NCI-H2107 treated with DMSO at 0.1 percent for 48 hours (cell line): ENCODE results near the gene RALGAPA2.

Experiments used
- DNase-seq: peaks from one replicate; lab custom pipeline; 2025; ENCODE audit not compliant: unreplicated experiment; lab: John Stamatoyannopoulos, UW

Gene RALGAPA2

DNA sequence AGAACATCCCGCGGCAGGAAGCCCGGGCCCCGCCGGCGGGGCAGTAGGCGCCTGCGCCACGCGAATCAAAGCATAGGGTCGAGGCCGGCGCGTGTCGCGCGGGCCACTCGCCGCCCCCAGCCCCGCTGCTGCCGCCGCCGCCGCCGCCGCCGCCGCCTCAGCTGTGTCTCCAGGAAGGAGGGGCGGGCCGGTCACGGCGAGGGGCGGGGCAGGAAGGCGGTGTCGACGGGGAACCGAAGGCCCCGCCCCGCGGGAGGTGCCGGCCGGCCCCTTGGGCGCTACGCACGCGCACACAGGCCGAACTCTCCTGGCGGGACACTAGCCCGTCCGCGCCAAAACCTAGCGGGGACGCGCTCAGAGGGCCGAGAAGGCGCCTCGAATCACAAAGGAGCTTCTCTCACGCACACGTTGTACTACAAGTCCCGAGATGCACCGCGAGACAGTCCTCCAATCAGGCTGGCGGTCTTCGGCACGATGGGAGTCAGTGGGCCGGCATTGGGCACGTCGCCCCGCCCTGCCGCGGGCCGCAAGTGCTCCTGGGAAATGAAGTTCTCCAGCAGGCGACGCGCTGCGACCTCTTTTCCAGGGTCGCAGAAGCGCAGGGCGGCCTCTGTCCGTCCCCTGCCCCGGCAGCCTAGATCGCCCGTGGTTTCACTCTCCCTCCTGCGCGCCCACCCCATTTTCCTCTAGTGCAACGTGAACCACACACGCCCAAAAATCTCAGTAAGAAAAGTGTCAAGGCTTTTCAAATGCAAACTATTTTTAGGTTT is at the start of gene RALGAPA2:
TSS of gene RALGAPA2 (minus strand) at position 171 of the 770 bp plus-strand sequence. CDS start at position 7, 164 bp downstream.
- DNase-seq = peak; percentile 74

DNA sequence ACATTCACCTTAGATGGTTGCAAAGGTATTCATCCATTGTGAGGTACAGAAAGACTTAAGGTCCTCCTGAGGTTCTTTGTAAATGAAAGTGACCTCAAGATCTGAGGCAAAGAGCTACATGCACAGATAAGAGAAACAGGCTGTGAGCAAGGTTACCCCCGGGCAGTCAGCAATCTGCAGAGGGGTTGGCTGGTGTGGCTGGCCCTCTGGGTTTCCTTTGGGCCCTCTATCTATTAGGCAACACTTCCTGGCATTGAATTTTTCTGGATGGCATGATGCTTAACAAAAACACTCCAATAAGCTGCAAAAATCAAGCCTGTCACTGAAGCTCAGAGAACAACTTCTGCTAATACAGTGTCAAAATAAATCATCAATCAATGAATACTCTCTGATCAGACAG is 48.9 kb upstream of the RALGAPA2 start:
- no peak for DNase-seq

DNA sequence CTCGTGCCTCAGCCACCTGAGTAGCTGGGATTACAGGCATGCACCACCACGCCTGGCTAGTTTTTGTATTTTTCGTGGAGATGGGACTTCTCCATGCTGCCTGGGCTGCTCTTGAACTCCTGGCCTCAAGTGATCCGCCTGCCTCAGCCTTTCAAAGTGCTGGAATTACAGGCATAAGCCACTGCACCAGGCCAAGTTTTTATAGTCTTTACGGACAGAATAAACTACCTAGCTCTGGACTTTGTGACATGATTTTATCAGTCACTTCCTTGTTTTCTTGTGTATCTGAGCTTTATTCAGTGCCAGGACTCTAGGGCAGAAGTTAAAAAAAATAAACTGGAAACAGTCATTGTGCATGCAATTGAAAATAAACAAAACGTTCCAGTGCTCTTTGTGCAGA is 46.7 kb upstream of the RALGAPA2 start:
- no peak for DNase-seq

DNA sequence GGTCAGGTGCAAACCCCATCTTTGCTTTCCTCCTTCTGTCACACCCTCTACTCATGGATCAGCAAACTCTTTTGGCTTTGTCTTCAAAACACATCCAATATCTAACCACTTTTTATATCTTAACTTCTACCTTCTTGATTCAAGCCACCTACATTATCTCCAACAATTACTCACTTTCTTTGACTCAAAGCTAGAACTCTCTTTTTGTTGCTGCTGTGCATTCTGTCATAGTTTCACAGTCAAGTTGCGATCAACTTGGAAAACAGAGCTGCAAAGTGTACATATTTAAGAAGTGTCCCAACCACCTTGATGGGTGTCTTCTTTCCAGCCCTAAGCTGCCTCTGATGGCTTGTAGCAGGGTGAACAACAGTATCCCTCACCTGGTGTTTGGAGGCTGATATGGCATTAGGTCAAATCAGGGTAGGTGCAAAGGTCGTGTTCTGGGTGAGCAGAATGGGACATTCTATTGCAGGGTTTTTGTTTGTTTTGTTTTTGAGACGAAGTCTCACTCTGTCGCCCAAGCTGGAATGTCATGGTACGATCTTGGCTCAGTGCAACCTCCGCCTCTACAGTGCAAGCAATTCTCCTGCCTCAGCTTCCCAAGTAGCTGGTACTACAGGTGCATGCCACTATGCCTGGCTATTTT is 43.4 kb upstream of the RALGAPA2 start:
- DNase-seq = no peak

DNA sequence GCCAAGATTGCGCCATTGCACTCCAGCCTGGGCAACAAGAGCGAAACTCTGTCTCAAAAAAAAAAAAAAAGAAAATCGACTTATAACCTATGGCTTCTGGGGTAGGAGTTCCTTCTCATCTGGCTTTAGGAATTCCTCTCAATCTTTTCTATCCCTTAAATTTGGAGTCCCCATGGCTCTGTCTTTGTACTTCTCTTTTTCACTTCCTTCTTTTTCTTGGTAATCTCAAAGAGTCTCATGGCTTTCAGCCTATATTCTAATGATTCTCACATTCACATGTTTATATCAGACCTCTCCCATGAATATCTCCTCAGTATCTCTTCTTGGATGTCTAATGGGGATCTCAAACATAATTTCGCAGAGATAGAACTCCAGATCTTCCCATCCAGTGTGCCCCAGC is 42.8 kb upstream of the RALGAPA2 start:
- DNase-seq = no peak

DNA sequence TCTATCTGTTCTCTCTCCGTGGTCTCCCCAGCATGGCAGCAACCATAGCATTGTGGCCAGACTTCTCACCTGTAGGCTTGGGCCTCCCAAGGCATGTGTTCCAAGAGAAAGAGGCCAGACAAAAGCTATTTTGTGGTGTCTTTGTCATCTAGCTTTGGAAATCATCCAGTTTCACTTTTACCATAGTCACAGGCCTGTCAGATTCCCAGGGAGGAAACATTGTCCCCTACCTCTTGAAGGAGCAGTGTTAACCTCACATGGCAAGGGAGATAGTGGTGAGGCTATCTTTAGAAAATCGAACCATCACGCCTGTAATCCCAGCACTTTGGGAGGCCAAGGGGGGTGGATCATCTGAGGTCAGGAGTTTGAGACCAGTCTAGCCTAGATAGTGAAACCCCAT is 42.3 kb upstream of the RALGAPA2 start:
- no peak for DNase-seq

DNA sequence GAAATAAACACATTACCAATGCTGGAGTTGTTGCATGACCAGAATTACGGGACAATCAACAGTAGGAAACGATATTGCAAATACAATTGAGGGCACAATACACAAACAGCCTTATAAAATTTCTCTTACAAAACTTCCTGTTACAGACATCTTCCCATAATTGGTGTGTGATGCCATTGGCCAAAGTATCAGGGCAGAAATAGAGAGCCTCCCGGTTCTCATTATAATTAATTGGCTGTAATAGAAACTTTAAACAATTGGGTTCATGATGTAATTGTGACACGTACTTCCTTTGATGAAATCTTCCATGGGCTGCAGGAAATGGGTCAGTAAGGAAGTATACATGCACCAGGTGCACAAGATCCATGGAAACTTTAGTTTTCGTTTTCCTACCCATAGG is 40.3 kb upstream of the RALGAPA2 start:
- DNase-seq = no peak

DNA sequence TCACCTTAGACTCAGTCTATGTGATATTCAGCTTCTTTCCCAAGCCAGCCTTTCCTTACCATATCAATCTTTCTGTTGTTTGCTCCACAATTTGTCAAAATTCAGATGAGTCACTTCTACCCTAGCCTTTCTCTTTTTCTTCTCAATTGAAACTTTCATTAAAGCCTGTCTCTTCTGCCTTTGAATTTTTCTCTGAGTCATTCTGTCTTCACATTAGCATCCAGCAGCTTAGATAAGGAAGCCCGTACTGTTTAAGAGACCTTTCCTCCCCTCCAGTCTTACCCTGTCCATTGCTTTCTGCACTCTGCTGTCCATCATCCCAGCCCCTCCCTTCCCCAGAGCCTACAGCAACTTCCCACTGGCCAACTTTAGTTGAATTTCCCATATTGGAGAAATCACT is 34.9 kb upstream of the RALGAPA2 start:
- DNase-seq = no peak

DNA sequence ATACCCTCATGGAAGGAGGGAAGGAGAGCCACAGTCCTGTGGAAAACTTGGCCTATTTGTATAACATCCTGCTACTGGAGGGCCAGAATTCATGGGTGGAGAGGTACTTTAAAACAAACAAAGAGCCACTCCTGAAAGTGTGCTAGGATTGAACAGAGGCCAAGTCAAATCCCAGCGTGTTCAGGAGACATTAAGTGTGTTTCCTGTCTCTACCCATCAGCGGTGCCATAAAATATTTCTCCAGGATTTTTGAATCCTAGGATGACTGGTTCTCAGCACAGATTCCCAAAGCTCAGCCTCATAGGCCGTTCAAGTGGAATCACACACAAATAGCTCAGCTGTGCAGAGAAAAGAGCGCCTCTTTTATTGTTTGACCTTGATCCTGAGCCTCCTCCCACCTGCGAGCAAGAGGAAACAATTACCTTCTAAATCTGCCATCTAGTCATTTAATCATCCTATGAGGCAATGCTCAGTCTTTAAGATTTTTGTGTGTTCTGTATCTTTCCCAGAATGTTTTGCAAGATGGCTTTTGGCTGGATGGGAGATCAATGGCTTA is 31.8 kb upstream of the RALGAPA2 start:
- peak; percentile 17 for DNase-seq

DNA sequence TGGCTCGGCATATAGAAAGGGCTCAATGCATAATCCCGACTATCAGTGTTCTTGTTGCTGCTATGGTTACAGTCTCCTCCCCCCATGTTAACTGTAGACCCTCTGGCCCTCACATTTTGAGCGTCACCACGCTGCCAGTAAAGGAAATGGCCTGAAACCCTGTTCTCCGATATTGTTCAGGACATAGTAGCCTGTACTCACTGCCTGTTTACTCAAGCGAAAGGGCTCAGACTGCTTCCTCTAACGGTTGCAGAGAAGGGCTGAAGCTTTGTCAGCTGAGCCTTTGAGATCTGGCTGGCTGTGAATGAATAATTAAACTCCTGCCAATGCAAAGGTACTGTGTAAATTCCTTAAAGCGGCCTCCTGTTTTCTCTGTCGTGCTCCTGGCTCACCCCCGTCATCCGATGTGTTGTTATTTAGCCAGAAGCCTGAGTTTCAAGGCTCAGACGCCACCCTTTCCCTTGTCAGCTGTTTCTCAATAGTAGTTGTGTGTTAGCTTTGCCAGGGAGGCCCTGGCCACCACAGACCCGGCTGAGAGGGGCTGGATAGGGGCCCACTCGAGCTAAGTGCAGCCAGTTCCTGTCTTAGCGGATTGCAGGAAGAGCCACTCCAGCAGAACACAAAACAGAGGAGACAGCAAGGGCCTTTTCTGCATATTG is 31.2 kb upstream of the RALGAPA2 start:
- DNase-seq = no peak

DNA sequence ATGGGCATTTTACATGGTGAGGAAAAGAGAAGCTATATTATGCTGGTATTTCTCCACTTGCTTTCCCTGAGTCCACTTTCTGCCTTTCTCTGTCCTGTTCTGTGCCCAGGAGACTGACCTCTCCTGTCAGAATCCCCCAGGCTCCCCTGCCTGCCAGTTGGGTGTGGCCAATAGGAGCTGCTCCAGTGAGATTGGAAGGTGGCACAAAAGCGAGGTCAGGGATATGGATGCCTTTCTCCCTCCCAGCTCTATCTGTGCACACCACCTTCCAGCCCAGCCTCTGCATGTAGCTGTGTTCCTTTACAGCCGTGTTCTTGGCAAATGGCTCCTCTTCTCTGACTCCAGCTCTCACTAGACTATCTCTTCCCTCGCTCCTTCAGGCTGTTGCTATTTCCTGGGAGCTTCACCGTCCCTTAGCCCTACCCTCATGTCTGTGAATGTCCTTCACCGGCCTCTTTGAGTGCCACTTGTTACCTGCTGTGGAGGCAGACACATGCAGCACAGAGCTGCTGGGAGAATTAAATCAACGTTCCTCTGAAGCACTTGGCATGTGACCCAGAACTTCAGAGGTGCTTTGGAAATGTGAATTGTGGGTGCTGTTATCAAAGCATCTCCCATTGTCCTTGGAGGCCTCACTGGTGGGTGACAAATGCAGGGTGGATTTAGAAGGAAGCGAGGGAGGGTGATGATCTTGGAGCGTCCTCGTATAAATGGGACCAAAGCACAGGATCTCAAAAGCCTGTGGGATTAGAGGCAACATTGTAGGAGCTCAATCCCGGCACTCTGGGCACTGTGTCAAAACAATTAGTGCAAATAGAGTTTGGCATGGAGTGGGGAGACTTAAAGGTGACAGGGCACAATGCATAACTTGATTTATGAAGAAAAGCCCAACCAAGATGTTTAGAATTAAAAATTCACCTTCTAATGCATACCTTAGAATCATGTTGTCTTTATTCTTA is 28.9 kb upstream of the RALGAPA2 start:
- DNase-seq = no peak

DNA sequence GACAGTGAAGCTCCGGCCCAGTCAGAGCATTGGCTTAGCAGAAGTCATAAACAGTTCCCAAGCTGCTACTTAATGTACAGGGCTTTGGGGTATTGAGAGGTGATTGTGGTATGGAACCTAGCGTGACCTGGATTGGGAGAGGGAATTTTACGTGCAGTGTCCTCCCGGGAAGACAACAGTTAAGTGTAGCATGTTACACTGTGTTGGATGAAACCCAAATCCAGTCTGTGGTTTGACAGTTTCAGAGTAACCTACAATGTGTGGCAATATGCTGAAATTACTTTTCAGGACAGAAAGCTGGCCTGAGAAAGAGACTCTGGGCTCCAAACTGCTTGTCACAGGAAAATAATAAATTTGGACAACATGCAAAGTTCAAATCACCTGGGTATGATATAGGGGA is 28.1 kb upstream of the RALGAPA2 start:
- no peak for DNase-seq

DNA sequence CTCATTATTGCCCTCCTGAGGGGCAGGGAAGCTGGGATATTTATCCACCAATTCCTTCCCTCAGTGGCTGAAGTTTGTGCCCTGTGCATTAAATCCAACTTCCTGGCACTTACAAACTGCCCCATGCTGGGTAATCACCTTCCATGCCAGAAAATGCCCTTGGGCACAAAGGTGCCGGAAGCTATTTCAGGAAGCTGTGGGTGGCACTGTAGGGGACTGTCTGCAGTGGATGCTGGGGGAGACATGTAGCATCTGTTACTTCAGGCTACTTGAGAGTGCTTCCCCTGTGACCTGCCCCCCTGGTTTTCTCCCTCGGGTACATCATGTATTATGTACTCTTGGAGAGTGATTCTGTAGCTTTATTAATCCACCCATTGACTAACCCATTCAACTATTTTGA is 24.7 kb upstream of the RALGAPA2 start:
- no peak for DNase-seq

DNA sequence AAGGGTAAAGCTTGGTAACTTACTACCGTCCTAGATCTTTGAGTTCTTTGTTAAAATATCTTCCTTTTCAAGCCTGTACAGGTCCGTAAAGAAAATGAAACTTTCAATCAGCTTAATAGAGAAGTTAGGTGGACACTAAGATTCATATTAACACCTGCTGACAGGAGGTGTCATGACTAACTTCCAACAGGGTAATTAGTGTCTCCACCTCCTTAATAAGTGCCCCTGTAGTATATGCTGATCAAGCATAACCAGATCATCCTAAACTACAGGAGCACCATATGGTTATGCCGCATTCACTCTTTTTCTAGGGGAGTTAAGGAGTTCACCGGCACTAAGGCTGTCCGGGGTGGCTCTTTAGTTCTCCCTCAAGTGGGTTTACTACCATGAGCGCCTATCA is 23.9 kb upstream of the RALGAPA2 start:
- no peak for DNase-seq

DNA sequence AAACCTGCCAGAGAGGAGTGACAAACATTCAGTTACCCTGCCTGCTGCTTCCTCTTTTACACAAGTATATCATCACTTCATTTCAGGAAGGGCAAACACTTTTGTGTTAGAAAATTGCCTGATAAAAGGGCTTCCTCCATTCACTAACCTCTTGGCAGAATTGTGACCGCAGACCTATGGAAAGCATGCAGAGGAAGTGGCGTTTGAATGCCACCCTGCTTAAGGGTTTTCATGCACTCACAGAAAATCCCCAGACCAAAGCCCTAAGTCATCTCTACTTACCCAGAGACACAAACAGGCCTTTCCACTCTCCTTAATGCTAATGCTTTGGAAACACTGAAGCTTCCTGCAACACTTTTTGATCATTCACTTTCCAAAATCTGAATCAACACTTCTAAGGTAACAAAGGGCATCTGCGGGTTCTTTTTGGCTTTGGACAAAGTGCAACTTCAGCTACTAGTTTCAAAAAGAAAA is 22.1 kb upstream of the RALGAPA2 start:
- no peak for DNase-seq

DNA sequence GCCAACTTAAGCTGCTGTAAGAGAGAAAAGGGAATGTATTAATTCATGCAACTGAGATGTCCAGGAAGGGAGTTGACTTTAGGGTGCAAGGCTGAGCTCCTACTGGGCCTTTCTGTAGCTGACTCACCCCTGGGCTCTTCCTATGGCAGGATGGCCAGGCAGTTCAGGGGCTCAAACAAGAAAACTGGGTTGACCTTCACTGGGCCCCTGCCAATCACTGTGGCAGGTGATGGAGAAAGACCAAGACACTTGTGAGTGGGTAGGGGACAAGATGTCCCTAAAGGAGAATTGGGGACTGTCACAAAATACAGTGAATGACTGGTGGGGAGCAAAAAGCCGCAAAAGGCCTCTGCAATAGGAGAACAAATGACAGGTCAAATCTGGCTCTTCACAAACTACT is 21.5 kb upstream of the RALGAPA2 start:
- DNase-seq = no peak

DNA sequence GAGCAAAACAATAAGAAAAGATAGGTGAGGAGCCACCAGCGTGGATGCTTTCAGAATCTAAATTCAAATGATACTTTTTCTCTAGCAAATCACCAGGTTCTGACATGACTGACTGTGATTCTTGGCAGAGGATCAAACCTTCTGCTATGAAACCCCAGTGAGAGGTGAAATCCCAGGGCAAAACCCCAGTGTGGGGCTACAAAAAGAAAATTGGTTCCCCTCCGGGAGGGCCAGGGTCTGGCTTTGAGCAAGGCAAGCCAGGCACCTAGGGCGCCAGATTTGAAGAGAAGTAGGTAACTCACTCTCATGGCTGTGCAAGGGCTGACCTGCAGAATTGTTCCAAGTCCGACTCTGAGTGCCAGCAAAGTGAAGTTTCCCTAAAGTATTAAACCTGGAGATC is 20.2 kb upstream of the RALGAPA2 start:
- no peak for DNase-seq

DNA sequence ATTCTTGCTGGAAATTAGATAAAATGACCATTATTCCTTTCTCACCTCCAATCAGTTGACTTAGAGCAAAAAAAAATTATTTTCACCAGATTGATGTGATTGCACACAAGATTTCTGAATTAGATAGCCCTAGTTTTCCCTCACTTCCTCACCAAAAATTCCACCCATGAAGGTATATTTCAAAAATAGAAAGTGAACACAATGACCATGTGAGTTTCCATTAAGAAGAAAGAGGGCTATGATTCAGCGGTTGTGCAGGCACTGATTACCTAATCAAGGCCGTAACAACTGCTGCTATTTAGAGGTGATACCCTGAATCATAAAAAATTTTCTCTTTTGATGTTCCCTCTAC is 19.5 kb upstream of the RALGAPA2 start:
- DNase-seq = no peak

DNA sequence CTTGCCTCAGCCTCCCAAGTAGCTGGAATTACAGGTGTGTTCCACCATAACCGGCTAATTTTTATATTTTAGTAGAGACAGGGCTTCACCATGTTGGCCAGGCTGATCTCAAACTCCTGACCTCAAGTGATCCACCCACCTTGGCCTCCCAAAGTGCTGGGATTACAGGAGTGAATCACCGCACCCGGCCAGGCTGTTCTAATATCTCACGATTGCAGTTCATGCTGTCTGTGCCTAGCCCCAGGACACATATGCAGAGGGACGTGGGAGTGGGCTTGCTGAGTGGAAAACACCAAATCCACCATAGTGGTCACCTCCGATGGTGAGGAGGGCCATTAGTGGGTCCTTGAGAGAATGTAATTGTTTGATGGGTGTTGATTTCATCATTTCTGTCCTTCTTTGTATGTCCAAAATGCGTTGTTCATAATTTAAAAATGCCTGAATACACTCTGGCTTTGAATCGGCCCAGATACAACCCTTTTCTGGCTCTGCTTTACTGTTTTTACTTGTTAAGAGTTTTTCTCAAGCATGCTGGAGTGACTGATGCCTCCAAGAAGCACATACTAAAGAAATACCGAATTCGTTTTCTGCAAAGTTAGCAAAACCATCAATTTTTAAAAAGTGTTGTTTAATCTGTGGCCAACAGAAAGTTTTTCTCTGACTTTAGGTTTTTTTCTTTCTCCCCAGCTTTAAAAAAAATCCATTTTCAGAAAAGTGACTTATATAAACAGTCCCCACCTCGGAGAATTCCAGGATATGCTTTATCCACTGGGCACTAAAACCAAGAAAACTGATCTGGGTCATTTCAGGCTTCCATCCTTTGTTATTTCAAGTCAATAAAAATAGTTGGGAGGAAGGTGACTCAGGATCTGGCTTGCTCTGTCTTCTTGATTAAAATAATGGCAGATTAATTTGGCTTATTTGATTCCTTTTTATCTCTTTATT is 18.8 kb upstream of the RALGAPA2 start:
- no peak for DNase-seq

DNA sequence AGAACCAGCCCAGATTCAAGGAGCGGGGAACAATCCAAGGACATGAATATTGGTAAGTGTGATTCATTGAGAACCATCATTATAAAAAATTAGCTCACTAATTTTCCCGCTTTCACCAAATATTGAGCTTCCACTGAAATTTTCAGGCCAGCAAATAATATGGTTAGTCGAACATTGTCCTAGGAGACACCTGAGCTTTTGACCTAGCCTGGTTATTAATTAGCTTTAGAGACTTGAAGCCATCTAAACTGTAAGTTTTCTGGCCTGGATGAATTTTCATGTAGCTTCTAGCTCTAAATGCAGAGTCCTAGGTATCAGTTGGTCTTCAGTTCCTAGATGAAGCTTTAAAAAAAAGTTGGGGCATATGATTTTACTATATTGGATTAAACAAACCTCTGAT is 17.1 kb upstream of the RALGAPA2 start:
- no peak for DNase-seq
